Retinal pigment epithelial cell (primary cell): ENCODE data around the gene UROC1.

Source experiments
- DNase-seq: peaks from one replicate; pipeline ENCODE4 v3.0.0-alpha.2; 2010; ENCODE audit warnings: low read depth
- H3K4me3 ChIP-seq: 2 replicates; pipeline ENCODE4 v1.5.1; 2011; ENCODE audit warnings: mild to moderate bottlenecking, low read length, control low read depth, moderate library complexity
- TF ChIP-seq, protein P1 (sequence below): conservative IDR thresholded peaks from 2 replicates; pipeline ENCODE4 v1.5.1; 2011; ENCODE audit warnings: low read depth, low read length, control low read depth, inconsistent platforms

UROC1 gene

DNA sequence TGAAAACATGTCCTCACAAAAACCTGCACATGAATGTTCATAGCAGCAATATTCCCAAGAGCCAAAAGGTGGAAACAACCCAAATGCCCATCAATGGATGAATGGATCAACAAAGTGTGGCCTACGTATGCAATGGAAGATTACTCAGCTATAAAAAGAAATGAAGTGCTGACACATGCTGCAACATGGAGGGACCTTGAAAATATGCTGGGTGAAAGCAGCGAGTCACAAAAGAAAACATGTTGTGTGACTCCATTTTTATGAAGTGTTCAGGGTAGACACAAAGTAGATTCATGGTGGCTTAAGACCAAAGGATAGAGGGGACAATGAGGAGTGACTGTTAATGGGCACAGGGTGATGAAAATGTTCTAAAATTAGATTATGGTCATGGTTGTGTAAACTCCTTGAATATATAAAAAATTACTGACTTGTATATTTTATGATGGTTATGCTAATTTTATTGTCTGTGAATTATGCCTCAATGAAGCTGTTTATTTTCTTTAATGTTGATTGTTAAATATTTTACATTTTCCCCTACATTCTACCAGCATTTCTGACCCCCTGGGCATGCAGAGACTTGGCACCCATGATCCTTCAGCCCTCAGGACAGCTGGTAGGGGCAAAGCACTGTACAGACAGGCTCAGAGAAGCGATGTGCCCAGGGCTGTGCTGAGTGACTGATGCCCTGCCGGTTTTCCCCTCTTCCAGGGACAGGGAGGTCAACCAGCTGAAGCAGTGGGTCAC, 85.0 kb downstream of the UROC1 start:
- H3K4me3 ChIP-seq, result no peak overlapping the region
- TF ChIP-seq, protein P1, sequence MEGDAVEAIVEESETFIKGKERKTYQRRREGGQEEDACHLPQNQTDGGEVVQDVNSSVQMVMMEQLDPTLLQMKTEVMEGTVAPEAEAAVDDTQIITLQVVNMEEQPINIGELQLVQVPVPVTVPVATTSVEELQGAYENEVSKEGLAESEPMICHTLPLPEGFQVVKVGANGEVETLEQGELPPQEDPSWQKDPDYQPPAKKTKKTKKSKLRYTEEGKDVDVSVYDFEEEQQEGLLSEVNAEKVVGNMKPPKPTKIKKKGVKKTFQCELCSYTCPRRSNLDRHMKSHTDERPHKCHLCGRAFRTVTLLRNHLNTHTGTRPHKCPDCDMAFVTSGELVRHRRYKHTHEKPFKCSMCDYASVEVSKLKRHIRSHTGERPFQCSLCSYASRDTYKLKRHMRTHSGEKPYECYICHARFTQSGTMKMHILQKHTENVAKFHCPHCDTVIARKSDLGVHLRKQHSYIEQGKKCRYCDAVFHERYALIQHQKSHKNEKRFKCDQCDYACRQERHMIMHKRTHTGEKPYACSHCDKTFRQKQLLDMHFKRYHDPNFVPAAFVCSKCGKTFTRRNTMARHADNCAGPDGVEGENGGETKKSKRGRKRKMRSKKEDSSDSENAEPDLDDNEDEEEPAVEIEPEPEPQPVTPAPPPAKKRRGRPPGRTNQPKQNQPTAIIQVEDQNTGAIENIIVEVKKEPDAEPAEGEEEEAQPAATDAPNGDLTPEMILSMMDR, result no peak
- no peak for DNase-seq
